MM.1S (cell line): ENCODE data around the gene NOG.

Experiments used
- EZH2 ChIP-seq: fragments of 300-600 bp; sonication (generic); optimal IDR thresholded peaks from 2 replicates; pipeline ENCODE3; 2017; ENCODE audit warnings: low read depth, mild to moderate bottlenecking, antibody characterized with exemption, low read length, mixed read lengths
- TF ChIP-seq, protein P1 (sequence below): fragments of 300-600 bp; sonication (generic); IDR thresholded peaks from 2 replicates; pipeline ENCODE4 v1.5.1; 2016; ENCODE audit warnings: antibody characterized with exemption, low read length, mixed read lengths

DNA sequence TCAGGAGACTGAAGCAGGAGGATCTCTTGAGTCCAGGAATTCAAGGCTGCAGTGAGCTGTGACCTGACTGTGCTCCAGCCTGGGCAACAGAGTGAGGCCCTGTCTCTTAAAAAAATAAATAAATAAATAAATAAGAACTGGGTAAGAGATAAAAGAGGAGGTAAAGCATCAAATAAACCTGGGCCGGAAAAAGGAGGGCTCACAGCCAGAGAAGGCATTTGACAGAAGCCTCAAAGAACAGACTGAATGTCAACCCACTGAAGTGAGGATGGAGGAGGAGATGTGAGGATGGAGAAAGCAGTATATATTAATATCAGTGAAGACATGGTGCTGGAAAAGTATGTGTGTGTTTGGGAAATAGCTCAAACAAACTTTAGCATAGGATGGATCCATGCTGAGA, 6.1 kb downstream of the NOG start:
- TF ChIP-seq, protein P1, sequence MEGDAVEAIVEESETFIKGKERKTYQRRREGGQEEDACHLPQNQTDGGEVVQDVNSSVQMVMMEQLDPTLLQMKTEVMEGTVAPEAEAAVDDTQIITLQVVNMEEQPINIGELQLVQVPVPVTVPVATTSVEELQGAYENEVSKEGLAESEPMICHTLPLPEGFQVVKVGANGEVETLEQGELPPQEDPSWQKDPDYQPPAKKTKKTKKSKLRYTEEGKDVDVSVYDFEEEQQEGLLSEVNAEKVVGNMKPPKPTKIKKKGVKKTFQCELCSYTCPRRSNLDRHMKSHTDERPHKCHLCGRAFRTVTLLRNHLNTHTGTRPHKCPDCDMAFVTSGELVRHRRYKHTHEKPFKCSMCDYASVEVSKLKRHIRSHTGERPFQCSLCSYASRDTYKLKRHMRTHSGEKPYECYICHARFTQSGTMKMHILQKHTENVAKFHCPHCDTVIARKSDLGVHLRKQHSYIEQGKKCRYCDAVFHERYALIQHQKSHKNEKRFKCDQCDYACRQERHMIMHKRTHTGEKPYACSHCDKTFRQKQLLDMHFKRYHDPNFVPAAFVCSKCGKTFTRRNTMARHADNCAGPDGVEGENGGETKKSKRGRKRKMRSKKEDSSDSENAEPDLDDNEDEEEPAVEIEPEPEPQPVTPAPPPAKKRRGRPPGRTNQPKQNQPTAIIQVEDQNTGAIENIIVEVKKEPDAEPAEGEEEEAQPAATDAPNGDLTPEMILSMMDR = no peak
- no peak for TF ChIP-seq EZH2
